ENCODE measurements around the gene CTSO.

GRCh38 chr4:155974476-155974749 is 20.7 kb upstream of the CTSO start:
- TF ChIP-seq EZH2phosphoT487 (IDR thresholded peaks at IDR 0.05; ENCODE audit: unreplicated experiment) (no peak), CTCF (conservative IDR thresholded peaks at IDR 0.05; ENCODE audit: low read depth in 2 of 2) (no peak), ZNF114 (CRISPR knock-in tag; IDR thresholded peaks at IDR 0.05) (no peak), EZH2 (IDR thresholded peaks at IDR 0.05; ENCODE audit: low read depth, unreplicated experiment) (no peak), JUNB (IDR thresholded peaks at IDR 0.05; ENCODE audit: unreplicated experiment) (no peak), POLR2AphosphoS5 (IDR thresholded peaks at IDR 0.05; ENCODE audit: low read depth) (no peak), ETS1 (IDR thresholded peaks at IDR 0.05) (no peak), REST (IDR thresholded peaks at IDR 0.05; ENCODE audit: unreplicated experiment) (no peak), NANOG (IDR thresholded peaks at IDR 0.05; ENCODE audit: borderline replicate concordance) (no peak), CREB1 (CRISPR knock-in tag; IDR thresholded peaks at IDR 0.05; ENCODE audit: low read depth) (no peak)

Measured in GM23338 (cell line).